ENCODE results near the gene DPPA5.

Gene DPPA5

GRCh38 chr6:73362358-73362757 is 8.3 kb upstream of the DPPA5 start, which contains the start of gene KHDC3L:
KHDC3L (plus strand) TSS chr6:73362658; CDS start chr6:73362730, 72 bp downstream.
- WGBS (ENCODE audit: extremely low coverage, insufficient coverage, insufficient read length), result no CpG with 5 or more reads among the region's 23 CpGs
- no peak within 1 kb of the TSS for H3K18ac ChIP-seq (ENCODE audit: low read length)
- no peaks in the 10 kb centered on the region for H3K27me3 ChIP-seq (ENCODE audit: insufficient read depth, low read length)
- H3K27ac ChIP-seq (ENCODE audit: low read depth, low read length), result no peak within 1 kb of the TSS
- no peaks in the 10 kb centered on the region for H3K4me1 ChIP-seq (ENCODE audit: control insufficient read depth in 1 of 2, insufficient read depth in 2 of 2, low read length in 2 of 2)
- H3K79me1 ChIP-seq (ENCODE audit: low read length), result no peaks in the 10 kb centered on the region
- H3K14ac ChIP-seq (ENCODE audit: low read length), result no peak within 1 kb of the TSS
- no peak for DNase-seq
- H3K9ac ChIP-seq (ENCODE audit: low read length), result no peak within 1 kb of the TSS
- peaks cover 4% of the 10 kb centered on the region for H3K9me3 ChIP-seq (ENCODE audit: insufficient read depth, low read depth, low read length)
- no peak within 1 kb of the TSS for H3K4me2 ChIP-seq (ENCODE audit: low read length)
- H2AK5ac ChIP-seq (ENCODE audit: low read length), result no peak within 1 kb of the TSS
- H4K91ac ChIP-seq (ENCODE audit: low read depth, low read length), result no peak within 1 kb of the TSS
- H3K4ac ChIP-seq (ENCODE audit: low read depth, low read length), result no peak within 1 kb of the TSS
- no peak within 1 kb of the TSS for H4K12ac ChIP-seq (ENCODE audit: low read depth, low read length)
- no peak within 1 kb of the TSS for H2BK5ac ChIP-seq (ENCODE audit: low read depth, low read length, poor library complexity)
- H4K8ac ChIP-seq (ENCODE audit: low read depth, low read length), result no peak within 1 kb of the TSS
- H3K4me3 ChIP-seq (ENCODE audit: low read depth, low read length), result no peak within 1 kb of the TSS
- no peak within 1 kb of the TSS for H3K23ac ChIP-seq (ENCODE audit: low read length)
- H3K79me2 ChIP-seq (ENCODE audit: control insufficient read depth, insufficient read depth, low read length, poor library complexity), result no peaks in the 10 kb centered on the region
- no peaks in the 10 kb centered on the region for H3K36me3 ChIP-seq (ENCODE audit: control insufficient read depth in 1 of 2, insufficient read depth in 2 of 2, low read length in 2 of 2)
- H2AFZ ChIP-seq (ENCODE audit: insufficient read depth, low read length, poor library complexity), result no peak within 1 kb of the TSS
- no peak within 1 kb of the TSS for H2BK120ac ChIP-seq (ENCODE audit: insufficient read depth, low read length, poor library complexity)
- no peak within 1 kb of the TSS for H2BK12ac ChIP-seq (ENCODE audit: low read length)

GRCh38 chr6:73349311-73349710 is 4.8 kb downstream of the DPPA5 start:
- DNase-seq, result no peak
- no peaks in the 10 kb centered on the region for H3K9me3 ChIP-seq (ENCODE audit: insufficient read depth, low read depth, low read length)
- no peak overlapping the region for H3K23ac ChIP-seq (ENCODE audit: low read length)
- H4K8ac ChIP-seq (ENCODE audit: low read depth, low read length), result no peak overlapping the region
- no peak overlapping the region for H2BK5ac ChIP-seq (ENCODE audit: low read depth, low read length, poor library complexity)
- H2BK120ac ChIP-seq (ENCODE audit: insufficient read depth, low read length, poor library complexity), result no peak overlapping the region
- no peak overlapping the region for H3K18ac ChIP-seq (ENCODE audit: low read length)
- H3K79me1 ChIP-seq (ENCODE audit: low read length), result no peaks in the 10 kb centered on the region
- no peak overlapping the region for H4K91ac ChIP-seq (ENCODE audit: low read depth, low read length)
- H2BK12ac ChIP-seq (ENCODE audit: low read length), result no peak overlapping the region
- no peak overlapping the region for H4K12ac ChIP-seq (ENCODE audit: low read depth, low read length)
- no peak overlapping the region for H3K9ac ChIP-seq (ENCODE audit: low read length)
- no peak overlapping the region for H2AK5ac ChIP-seq (ENCODE audit: low read length)
- H3K36me3 ChIP-seq (ENCODE audit: control insufficient read depth in 1 of 2, insufficient read depth in 2 of 2, low read length in 2 of 2), result no peaks in the 10 kb centered on the region
- no peak overlapping the region for H3K4ac ChIP-seq (ENCODE audit: low read depth, low read length)
- H3K27me3 ChIP-seq (ENCODE audit: insufficient read depth, low read length), result peaks cover 17% of the 10 kb centered on the region
- no peaks in the 10 kb centered on the region for H3K4me1 ChIP-seq (ENCODE audit: control insufficient read depth in 1 of 2, insufficient read depth in 2 of 2, low read length in 2 of 2)
- H2AFZ ChIP-seq (ENCODE audit: insufficient read depth, low read length, poor library complexity), result no peak overlapping the region
- no CpG with 5 or more reads among the region's 6 CpGs for WGBS (ENCODE audit: extremely low coverage, insufficient coverage, insufficient read length)
- H3K27ac ChIP-seq (ENCODE audit: low read depth, low read length), result no peak overlapping the region
- no peak overlapping the region for H3K4me2 ChIP-seq (ENCODE audit: low read length)
- H3K79me2 ChIP-seq (ENCODE audit: control insufficient read depth, insufficient read depth, low read length, poor library complexity), result no peaks in the 10 kb centered on the region
- H3K14ac ChIP-seq (ENCODE audit: low read length), result no peak overlapping the region
- H3K4me3 ChIP-seq (ENCODE audit: low read depth, low read length), result no peak overlapping the region

DNA sequence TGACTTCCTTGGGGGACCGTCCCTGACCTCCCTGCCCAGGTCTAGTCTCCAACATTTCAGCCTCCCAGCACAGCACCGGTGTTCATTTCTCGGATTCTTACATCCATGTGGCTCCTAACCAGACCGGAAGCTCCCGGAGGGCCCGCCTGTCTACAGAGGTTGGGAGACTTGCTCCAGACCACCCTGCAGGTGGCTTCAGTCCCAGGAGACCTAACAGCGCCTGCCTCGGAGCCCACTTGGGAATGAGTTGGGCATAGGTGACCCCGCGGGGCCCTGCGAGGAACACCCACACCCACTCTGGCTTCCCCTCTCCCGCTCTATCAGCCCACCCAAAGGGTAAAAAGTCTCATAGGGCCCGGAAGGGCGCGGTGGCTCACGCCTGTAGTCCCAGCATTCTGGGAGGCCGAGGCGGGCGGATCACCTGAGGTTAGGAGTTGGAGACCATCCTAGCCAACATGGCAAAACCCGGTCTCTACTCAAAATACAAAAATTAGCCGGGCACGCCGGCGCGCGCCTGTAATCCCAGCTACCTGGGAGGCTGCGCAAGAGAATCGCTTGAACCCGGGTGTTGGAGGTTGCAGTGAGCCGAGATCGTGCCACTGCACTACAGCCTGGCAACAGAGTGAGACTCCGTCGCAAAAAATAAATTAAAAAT is 5.4 kb downstream of the DPPA5 start:
- Histone ChIP-seq H3K14ac (ENCODE audit: low read length) (no peak overlapping the region), H4K91ac (ENCODE audit: low read depth, low read length) (no peak overlapping the region), H3K79me1 (ENCODE audit: low read length) (no peaks in the 10 kb centered on the region), H4K8ac (ENCODE audit: low read depth, low read length) (no peak overlapping the region), H2BK5ac (ENCODE audit: low read depth, low read length, poor library complexity) (no peak overlapping the region), H2AK5ac (ENCODE audit: low read length) (no peak overlapping the region), H3K79me2 (ENCODE audit: control insufficient read depth, insufficient read depth, low read length, poor library complexity) (no peaks in the 10 kb centered on the region), H3K4me2 (ENCODE audit: low read length) (no peak overlapping the region), H3K27me3 (ENCODE audit: insufficient read depth, low read length) (peaks cover 17% of the 10 kb centered on the region), H2BK12ac (ENCODE audit: low read length) (no peak overlapping the region), H2BK120ac (ENCODE audit: insufficient read depth, low read length, poor library complexity) (no peak overlapping the region), H3K4me1 (ENCODE audit: control insufficient read depth in 1 of 2, insufficient read depth in 2 of 2, low read length in 2 of 2) (no peaks in the 10 kb centered on the region), H3K18ac (ENCODE audit: low read length) (no peak overlapping the region), H3K9me3 (ENCODE audit: insufficient read depth, low read depth, low read length) (no peaks in the 10 kb centered on the region), H2AFZ (ENCODE audit: insufficient read depth, low read length, poor library complexity) (no peak overlapping the region), H3K36me3 (ENCODE audit: control insufficient read depth in 1 of 2, insufficient read depth in 2 of 2, low read length in 2 of 2) (no peaks in the 10 kb centered on the region), H3K4ac (ENCODE audit: low read depth, low read length) (no peak overlapping the region), H3K27ac (ENCODE audit: low read depth, low read length) (no peak overlapping the region), H3K4me3 (ENCODE audit: low read depth, low read length) (no peak overlapping the region), H3K9ac (ENCODE audit: low read length) (no peak overlapping the region), H3K23ac (ENCODE audit: low read length) (no peak overlapping the region), H4K12ac (ENCODE audit: low read depth, low read length) (no peak overlapping the region)
- no peak for DNase-seq
- no CpG with 5 or more reads among the region's 33 CpGs for WGBS (ENCODE audit: extremely low coverage, insufficient coverage, insufficient read length)

DNA sequence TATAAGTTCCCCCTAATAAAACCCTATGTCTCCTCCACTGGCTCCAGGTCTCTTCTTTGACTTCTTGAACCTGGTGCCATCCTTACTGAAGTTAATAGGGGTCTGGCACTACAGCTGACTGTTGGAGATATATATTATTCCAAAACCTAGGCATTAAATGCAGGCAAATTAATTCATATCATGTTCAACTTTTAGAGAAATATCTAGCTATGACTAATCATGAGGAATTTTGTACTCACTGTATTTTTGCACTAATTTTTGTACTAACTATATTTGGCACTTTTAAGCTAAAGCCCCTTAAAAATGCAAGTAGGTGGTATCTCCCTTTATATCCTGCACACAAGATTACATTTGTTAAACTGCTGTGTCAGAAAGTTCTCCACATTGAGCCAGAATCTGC is 10.9 kb downstream of the DPPA5 start:
- H3K23ac ChIP-seq (ENCODE audit: low read length), result no peak overlapping the region
- no peak overlapping the region for H3K27ac ChIP-seq (ENCODE audit: low read depth, low read length)
- no peak overlapping the region for H3K4me2 ChIP-seq (ENCODE audit: low read length)
- H2AFZ ChIP-seq (ENCODE audit: insufficient read depth, low read length, poor library complexity), result no peak overlapping the region
- no peak overlapping the region for H4K12ac ChIP-seq (ENCODE audit: low read depth, low read length)
- no peak overlapping the region for H3K18ac ChIP-seq (ENCODE audit: low read length)
- no peak overlapping the region for H2AK5ac ChIP-seq (ENCODE audit: low read length)
- H3K27me3 ChIP-seq (ENCODE audit: insufficient read depth, low read length), result peaks cover under 1% of the 10 kb centered on the region
- no peak for DNase-seq
- no peak overlapping the region for H2BK12ac ChIP-seq (ENCODE audit: low read length)
- H2BK5ac ChIP-seq (ENCODE audit: low read depth, low read length, poor library complexity), result no peak overlapping the region
- no peaks in the 10 kb centered on the region for H3K36me3 ChIP-seq (ENCODE audit: control insufficient read depth in 1 of 2, insufficient read depth in 2 of 2, low read length in 2 of 2)
- no peak overlapping the region for H2BK120ac ChIP-seq (ENCODE audit: insufficient read depth, low read length, poor library complexity)
- no peak overlapping the region for H3K9ac ChIP-seq (ENCODE audit: low read length)
- no peaks in the 10 kb centered on the region for H3K4me1 ChIP-seq (ENCODE audit: control insufficient read depth in 1 of 2, insufficient read depth in 2 of 2, low read length in 2 of 2)
- no peak overlapping the region for H4K8ac ChIP-seq (ENCODE audit: low read depth, low read length)
- H4K91ac ChIP-seq (ENCODE audit: low read depth, low read length), result no peak overlapping the region
- H3K79me2 ChIP-seq (ENCODE audit: control insufficient read depth, insufficient read depth, low read length, poor library complexity), result no peaks in the 10 kb centered on the region
- no peaks in the 10 kb centered on the region for H3K9me3 ChIP-seq (ENCODE audit: insufficient read depth, low read depth, low read length)
- H3K79me1 ChIP-seq (ENCODE audit: low read length), result no peaks in the 10 kb centered on the region
- H3K4ac ChIP-seq (ENCODE audit: low read depth, low read length), result no peak overlapping the region
- H3K4me3 ChIP-seq (ENCODE audit: low read depth, low read length), result no peak overlapping the region
- H3K14ac ChIP-seq (ENCODE audit: low read length), result no peak overlapping the region
